Right hindlimb (tissue), 1 donor: ENCODE data around the gene DHFR2.
"Not testable (repeated sequence)": the region's sequence is repeated elsewhere in the genome, so short reads cannot be mapped to it uniquely, and the experiment has no call there.

Source experiments
- DNase-seq: peaks from one replicate; pipeline ENCODE4 v3.0.0-alpha.2; 2018

The DHFR2 gene

DNA sequence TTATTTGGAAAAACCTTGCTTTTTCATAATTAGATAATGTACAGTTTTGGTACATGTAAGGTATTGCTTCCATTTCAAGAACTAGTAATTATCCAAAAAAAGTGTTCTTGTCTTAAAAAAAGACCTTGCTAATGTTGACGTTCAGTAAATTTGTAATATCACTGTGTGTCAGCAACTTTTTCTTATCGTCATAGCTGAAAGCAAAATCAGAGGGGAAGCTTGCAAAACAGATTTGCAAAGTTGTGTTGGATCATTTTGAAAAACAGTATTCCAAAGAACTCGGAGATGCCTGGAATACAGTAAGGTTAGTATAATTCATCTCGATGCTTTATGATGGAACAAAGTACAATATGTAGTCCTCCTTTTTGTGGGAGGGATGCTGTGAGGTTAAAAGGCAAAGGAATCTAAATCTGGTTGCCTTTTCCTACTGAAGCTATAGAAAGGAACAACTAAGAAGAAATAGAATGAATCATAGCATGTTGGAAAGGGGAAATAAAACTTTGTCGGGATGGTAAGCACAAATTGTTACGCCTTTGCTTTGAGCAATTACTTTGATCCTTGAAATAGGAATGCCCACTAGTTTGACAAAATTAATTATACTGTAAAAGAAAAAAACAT is 1.6 kb upstream of the DHFR2 start:
- no peak for DNase-seq

DNA sequence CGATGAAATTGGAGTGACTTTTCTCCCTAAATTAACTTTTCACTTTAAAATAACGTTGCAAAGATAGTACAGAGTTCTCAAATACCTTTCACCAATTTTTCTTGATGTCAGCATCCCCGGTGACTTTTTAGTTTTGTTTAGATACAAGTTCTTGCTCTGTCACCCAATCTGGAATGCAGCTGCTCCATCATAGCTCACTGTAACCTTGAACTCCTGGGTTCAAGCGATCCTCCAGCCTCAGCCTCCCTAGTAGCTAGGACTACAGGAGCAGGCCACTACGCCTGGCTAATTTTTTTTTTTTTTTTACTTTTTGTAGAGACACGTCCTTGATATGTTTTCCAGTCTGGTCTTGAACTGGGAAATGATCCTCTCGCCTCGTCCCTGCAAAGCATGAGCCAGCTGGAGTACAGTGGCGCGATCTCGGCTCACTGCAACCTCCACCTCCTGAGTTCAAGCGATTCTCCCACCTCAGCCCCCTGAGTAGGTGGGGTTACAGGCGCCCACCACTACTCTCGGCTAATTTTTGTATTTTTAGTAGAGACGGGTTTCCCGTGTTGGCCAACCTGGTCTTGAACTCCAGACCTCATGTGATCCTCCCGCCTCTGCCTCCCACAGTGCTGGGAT is 892 bp upstream of the DHFR2 start:
- no peak for DNase-seq

- DNase-seq: no peak
Measured at GRCh38 chr3:94061297-94061696, 1.4 kb downstream of the DHFR2 start.

- no peak for DNase-seq
Measured at GRCh38 chr3:94050546-94050945, 12.2 kb downstream of the DHFR2 start.

- DNase-seq: no peak
Measured at GRCh38 chr3:94049267-94049666, 13.4 kb downstream of the DHFR2 start.

DNA sequence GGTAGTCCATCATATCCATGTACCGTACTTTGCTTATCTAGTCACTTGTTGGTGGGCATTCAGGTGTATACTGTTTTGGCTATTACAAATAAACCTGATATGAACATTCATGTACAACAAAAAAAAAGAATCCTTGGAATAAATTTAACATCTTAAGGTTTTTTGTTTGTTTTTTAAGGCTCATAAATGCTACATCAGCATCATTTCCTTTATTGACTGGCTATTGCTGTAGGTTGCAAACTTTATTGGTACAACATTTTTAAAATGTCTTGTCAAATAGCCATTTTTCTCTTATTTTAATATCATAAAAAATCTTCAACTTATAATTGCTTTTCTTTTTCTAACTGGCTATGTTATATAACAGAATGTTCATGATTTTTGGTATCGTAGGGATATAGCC is 16.2 kb downstream of the DHFR2 start:
- no peak for DNase-seq

DNA sequence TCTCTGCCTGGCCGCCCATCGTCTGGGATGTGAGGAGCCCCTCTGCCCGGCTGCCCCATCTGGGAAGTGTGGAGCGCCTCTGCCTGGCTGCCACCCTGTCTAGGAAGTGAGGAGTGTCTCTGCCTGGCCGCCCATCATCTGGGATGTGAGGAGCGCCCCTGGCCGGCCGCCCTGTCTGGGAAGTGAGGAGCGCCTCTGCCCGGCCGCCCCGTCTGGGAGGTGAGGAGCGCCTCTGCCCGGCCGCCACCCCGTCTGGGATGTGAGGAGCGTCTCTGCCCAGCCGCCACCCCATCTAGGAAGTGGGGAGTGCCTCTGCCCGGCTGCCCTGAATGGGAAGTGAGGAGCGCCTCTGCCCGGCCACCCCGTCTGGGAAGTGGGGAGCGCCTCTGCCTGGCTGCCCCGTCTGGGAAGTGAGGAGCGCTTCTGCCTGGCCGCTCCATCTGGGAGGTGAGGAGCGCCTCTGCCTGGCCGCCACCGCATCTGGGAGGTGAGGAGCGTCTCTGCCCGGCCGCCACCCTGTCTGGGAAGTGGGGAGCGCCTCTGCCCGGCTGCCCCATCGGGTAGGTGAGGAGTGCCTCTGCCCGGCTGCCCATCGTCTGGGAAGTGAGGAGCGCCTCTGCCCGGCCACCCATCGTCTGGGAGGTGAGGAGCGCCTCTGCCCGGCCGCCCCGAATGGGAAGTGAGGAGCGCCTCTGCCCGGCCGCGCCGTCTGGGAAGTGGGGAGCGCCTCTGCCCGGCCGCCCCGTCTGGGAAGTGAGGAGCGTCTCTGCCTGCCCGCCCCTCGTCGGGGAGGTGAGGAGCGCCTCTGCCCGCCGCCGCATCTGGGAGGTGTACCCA is 18.4 kb downstream of the DHFR2 start:
- DNase-seq: not testable (repeated sequence)

GRCh38 chr3:94043285-94043684 is 19.4 kb downstream of the DHFR2 start:
- DNase-seq: no peak

- no peak for DNase-seq
Measured at GRCh38 chr3:94036909-94037507, 25.7 kb downstream of the DHFR2 start.

DNA sequence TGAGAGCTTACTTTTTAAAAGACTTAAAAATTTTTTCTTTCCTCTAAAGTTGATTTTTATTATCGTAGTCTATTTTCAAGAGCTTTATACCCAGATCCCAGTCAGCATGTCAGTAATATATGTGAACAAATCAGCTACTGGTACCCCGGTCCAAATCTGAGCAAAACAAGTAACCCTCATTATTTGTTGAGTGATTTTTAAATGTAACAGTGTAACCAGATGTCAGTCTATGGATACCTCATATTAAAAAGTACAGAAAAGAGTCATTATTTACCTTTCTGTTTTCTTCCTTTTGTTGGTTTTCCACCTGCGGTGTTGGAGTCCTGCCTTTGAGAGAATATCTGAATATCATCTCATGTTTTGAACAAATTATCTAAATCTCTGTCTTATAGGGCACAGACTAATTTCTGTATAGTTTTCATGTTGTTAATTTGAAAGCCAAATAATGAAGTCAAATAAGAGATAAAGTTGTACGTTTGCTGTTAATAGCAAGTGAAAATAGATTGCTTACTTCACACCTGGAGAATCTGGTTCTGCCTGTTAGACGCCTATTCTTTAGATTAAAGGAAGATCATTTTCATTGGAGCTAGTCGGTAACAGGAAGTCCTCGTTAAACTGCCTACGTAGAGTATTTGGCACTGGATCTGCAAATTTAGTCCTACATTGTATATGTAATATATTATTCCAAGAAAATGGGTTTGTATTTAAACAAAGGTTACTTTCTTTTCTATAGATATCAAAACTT is 34.5 kb downstream of the DHFR2 start, which contains the start of gene STX19:
Gene STX19, minus strand, starts transcription at position 505 of the 745 bp plus-strand sequence. CDS start 13,328 bp downstream, outside the sequence.
- no peak for DNase-seq

GRCh38 chr3:94026623-94027022 is 36.1 kb downstream of the DHFR2 start:
- DNase-seq: no peak

GRCh38 chr3:94024385-94024784 is 38.3 kb downstream of the DHFR2 start:
- DNase-seq: no peak

- no peak for DNase-seq
Measured at GRCh38 chr3:94020293-94020692, 42.4 kb downstream of the DHFR2 start.

DNA sequence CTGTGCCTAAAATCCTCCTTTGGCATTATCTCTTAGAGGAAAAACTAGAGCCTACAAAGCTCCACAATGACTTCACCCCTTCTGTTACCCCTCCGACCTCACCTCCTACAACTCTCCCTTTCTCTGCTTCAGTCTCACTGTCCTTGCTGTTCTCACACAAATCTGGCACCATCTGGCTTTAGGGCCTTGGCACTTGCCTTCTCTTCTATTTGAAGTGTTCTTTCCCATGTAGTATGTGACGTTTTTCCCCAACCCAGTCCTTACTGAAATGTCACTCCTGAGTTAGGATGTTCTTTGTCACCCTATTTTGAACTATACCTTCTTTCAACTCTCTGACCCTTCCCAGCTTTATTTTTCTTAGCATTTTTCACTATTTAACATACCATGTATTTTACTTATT is 43.1 kb downstream of the DHFR2 start:
- DNase-seq: no peak

DNA sequence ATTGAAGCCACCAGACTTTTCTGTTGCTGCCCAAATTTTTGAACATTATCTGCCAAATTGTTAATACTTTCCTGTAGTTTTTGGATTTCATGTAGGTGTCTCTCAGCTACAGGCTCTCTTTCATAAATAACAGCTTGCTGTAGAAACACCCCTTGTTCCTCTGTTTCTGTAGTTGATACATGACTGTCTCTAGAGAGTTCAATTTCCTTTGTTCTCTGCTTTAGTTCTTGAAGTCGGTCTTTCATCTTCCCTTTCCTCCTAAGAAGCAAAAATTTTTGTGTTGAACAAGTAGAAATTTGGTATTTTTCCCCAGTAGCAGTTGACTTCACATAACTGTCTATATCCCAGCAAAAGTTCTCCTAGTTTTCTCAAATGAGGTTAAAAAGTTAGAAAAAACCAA is 47.7 kb downstream of the DHFR2 start:
- DNase-seq: no peak

GRCh38 chr3:94012185-94012584 is 50.5 kb downstream of the DHFR2 start:
- no peak for DNase-seq

- DNase-seq: no peak
Measured at GRCh38 chr3:94011233-94011711, 51.4 kb downstream of the DHFR2 start.

DNA sequence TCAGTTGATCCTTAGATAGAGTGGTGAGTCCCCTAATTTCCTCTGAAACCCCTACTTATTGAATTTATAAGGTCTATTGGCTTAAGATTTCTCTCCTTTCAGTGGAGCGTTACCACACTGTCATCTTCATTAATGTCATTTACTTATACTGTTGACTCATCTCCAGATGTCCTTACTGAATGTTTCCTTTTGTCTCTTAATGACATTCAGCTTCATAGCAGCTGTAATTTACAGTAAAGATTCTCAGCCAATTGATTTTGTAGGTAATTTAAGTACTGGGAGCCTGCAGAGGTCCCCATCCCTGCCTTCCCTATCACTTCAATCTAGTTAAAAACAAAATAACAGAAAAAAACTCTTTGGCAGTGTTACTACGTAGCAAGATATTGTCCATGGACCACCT is 53.1 kb downstream of the DHFR2 start:
- no peak for DNase-seq

DNA sequence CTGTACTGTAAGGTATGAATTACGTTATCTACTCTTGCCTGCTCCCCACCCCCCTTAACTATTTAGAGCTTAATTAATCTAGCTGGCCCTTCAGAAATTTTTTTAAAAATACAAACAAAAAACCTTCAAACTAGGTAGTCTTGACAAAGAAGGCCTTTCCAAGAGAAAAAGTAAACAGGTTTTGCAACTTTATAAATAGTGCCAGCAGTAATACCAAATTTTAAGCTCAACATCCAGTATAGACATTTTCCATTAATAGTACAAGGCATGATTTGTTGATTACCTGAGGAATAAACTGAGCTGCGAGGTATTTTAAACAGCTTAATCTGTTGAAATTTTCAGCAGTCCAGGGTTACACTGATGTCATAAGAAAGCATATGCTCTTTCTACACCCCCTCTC is 54.5 kb downstream of the DHFR2 start:
- DNase-seq: no peak
